Gastroesophageal sphincter (tissue), 3 donors: ENCODE measurements around the gene MTIF3.
A peak's percentile ranks its signal among the peaks of the same experiment; 100 is the strongest.

Experiments used
- CTCF ChIP-seq, 4 experiments: fragments of 200-600 bp in 2 of 4; fragments of 450-650 bp in 2 of 4; sonication (generic) in 1 of 4; IDR thresholded peaks; one replicate each; pipeline ENCODE4 v1.5.1; 2017 to 2019; ENCODE audit warnings: antibody characterized with exemption in 4 of 4, mild to moderate bottlenecking in 2 of 4, moderate library complexity in 2 of 4
- POLR2A ChIP-seq, 2 donors: fragments of 450-650 bp; IDR thresholded peaks; one replicate each; pipeline ENCODE4 v1.6.1; 2017; ENCODE audit warnings: antibody characterized with exemption in 2 of 2, mild to moderate bottlenecking in 2 of 2, moderate library complexity in 1 of 2

GRCh38 chr13:27450921-27451471 lies 632 bp upstream of the MTIF3 start:
- TF ChIP-seq CTCF (IDR thresholded peaks at IDR 0.05) = peak in 1 of 4 experiments; percentile 7
- no peak for TF ChIP-seq POLR2A (IDR thresholded peaks at IDR 0.05)
